Gastroesophageal sphincter (tissue), 3 donors: Measurements from ENCODE around the gene PCDHGB6.

ENCODE experiments used
- CTCF ChIP-seq, 4 experiments: fragments of 200-600 bp in 2 of 4; fragments of 450-650 bp in 2 of 4; sonication (generic) in 1 of 4; IDR thresholded peaks; one replicate each; pipeline ENCODE4 v1.5.1; 2017 to 2019; ENCODE audit warnings: antibody characterized with exemption in 4 of 4, mild to moderate bottlenecking in 2 of 4, moderate library complexity in 2 of 4
- POLR2AphosphoS5 ChIP-seq: sonication (generic); formaldehyde crosslinking; IDR thresholded peaks from one replicate; pipeline ENCODE4 v1.6.1; 2017; ENCODE audit warnings: antibody characterized with exemption

GRCh38 chr5:141366016-141366896 lies 41.6 kb upstream of the PCDHGB6 start:
- TF ChIP-seq POLR2AphosphoS5 (no peak), CTCF (IDR thresholded peaks at IDR 0.05) (no peak)
